K562 (cell line): ENCODE measurements around the gene SLC19A2. TPM values are rescaled to one million over a fixed set of nuclear protein-coding genes. Genes with fewer than 3 reads are reported as not detected.

ENCODE experiments used
- HMBOX1 ChIP-seq: sonication (generic); IDR thresholded peaks from 2 replicates; pipeline ENCODE4 v1.6.1; 2016
- MGA ChIP-seq: fragments of 450-650 bp; IDR thresholded peaks from 2 replicates; pipeline ENCODE4 v1.6.1; 2016; ENCODE audit warnings: mild to moderate bottlenecking, moderate library complexity
- SRF ChIP-seq, 2 experiments: fragments of 250-450, 450-650 bp in 1 of 2; sonication (Bioruptor Pico) in 1 of 2; sonication (generic) in 1 of 2; formaldehyde crosslinking; IDR thresholded peaks; 2 replicates each; pipeline versions ENCODE4 v1.5.0 to v1.5.1; 2020 to 2022; ENCODE audit warnings: mild to moderate bottlenecking in 1 of 2, missing genetic modification reagents in 1 of 2
- UBTF ChIP-seq, 2 experiments: IDR thresholded peaks; 2 replicates each; pipeline ENCODE4 v1.6.1; 2012; ENCODE audit warnings: improper control_type of control experiment in 2 of 2, low read depth in 2 of 2, low read length in 2 of 2, borderline replicate concordance in 1 of 2
- ZNF395 ChIP-seq: fragments of 200-800 bp; sonication (Bioruptor generic); IDR thresholded peaks from 2 replicates; pipeline ENCODE4 v1.6.1; 2017; ENCODE audit warnings: missing genetic modification characterization, missing compliant biosample characterization
- polyA plus RNA-seq, 8 experiments: library from polyadenylated mRNA; depleted of rRNA in 4 of 8; stranded (reverse) in 5 of 8; unstranded in 3 of 8; fragments of >200 nt; fragmentation: Nextera tagmentation in 2 of 8; fragmentation: Illumina TruSeq in 1 of 8; extraction: Ambion mirVana in 2 of 8; extraction: Trizol in 1 of 8; gene quantifications; 2 replicates each; pipeline versions ENCODE4 v1.2.1 to v1.2.3, GENCODE V29; 2011 to 2014; ENCODE audit warnings: inconsistent platforms in 1 of 8, missing spikeins in 1 of 8
- total RNA-seq, 7 experiments: library from RNA; depleted of rRNA in 6 of 7; stranded (reverse); fragments of >200 nt in 6 of 7; fragmentation: Illumina TruSeq in 2 of 7; extraction: Trizol in 2 of 7; gene quantifications; 2 replicates each; pipeline versions ENCODE4 v1.2.1 to v1.2.3, GENCODE V29; 2011 to 2021; ENCODE audit warnings: low replicate concordance in 1 of 7

The SLC19A2 gene
- total and polyA plus RNA-seq, 9 of the 15 experiments (the other 6 are each of a cell fraction or from before 2014, with no cell fraction given): 7.4 to 42.8 (median 19.2) TPM

GRCh38 chr1:169484101-169484500, 1.6 kb downstream of the SLC19A2 start (continued):
- TF ChIP-seq HMBOX1 (peak; percentile 37; the same call in 1 of the 2 replicates), MGA (no peak), ZNF395 (CRISPR knock-in tag) (peak; percentile 46; the same call in 1 of the 2 replicates), UBTF (IDR thresholded peaks at IDR 0.05; ENCODE audit: borderline replicate concordance in 1 of 2, low read depth in 2 of 2, low read length in 2 of 2) (no peak), SRF (CRISPR knock-in tag; IDR thresholded peaks at IDR 0.05) (0 out of 4 replicates have a peak, but pooled peaks of 1 of the 2 experiments have one; percentile 13)
